Mesenchymal stem cell (in vitro differentiated cells and primary cell): ENCODE results near the gene PHF20.

ENCODE experiments used
- DNase-seq: peaks from one replicate; pipeline ENCODE4 v3.0.0-alpha.2; 2013
- H2AFZ ChIP-seq: one replicate; pipeline ENCODE4 v1.6.1; 2013; ENCODE audit warnings: low read depth, mild to moderate bottlenecking, control low read depth, inconsistent platforms, low read length, moderate library complexity
- H2AK5ac ChIP-seq: 2 replicates; pipeline ENCODE4 v1.6.1; 2013; ENCODE audit warnings: low read length, moderate library complexity, mild to moderate bottlenecking, inconsistent platforms; ENCODE audit not compliant: severe bottlenecking
- H2BK120ac ChIP-seq: one replicate; pipeline ENCODE4 v1.6.1; 2013; ENCODE audit warnings: low read depth, mild to moderate bottlenecking, inconsistent platforms, low read length, moderate library complexity
- H2BK12ac ChIP-seq, 2 experiments: one replicate each; pipeline ENCODE4 v1.6.1; 2013; ENCODE audit warnings: inconsistent platforms in 2 of 2, low read length in 2 of 2, mild to moderate bottlenecking in 2 of 2, moderate library complexity in 2 of 2, control low read depth in 1 of 2
- H2BK15ac ChIP-seq: one replicate; pipeline ENCODE4 v1.6.1; 2013; ENCODE audit warnings: mild to moderate bottlenecking, low read depth, inconsistent platforms; ENCODE audit not compliant: poor library complexity, severe bottlenecking
- H2BK5ac ChIP-seq: 2 replicates; pipeline ENCODE4 v1.6.1; 2013; ENCODE audit warnings: low read depth, mild to moderate bottlenecking, low read length, control low read depth, inconsistent platforms; ENCODE audit not compliant: poor library complexity, severe bottlenecking
- H3K14ac ChIP-seq, 2 experiments: one replicate each; pipeline ENCODE4 v1.6.1; 2013; ENCODE audit warnings: inconsistent platforms in 2 of 2, low read length in 2 of 2, control low read depth in 1 of 2, mild to moderate bottlenecking in 1 of 2, moderate library complexity in 1 of 2
- H3K18ac ChIP-seq, 2 experiments: one replicate each; pipeline ENCODE4 v1.6.1; 2013; ENCODE audit warnings: inconsistent platforms in 2 of 2, low read length in 2 of 2, control low read depth in 1 of 2, low read depth in 1 of 2, mild to moderate bottlenecking in 1 of 2
- H3K23ac ChIP-seq, 2 experiments: one replicate each; pipeline ENCODE4 v1.6.1; 2013; ENCODE audit warnings: inconsistent platforms in 2 of 2, low read length in 2 of 2, mild to moderate bottlenecking in 2 of 2, moderate library complexity in 2 of 2, control low read depth in 1 of 2
- H3K27ac ChIP-seq: 2 replicates; pipeline ENCODE4 v1.5.1; 2013; ENCODE audit warnings: mild to moderate bottlenecking, moderate library complexity, low read length, control low read depth, inconsistent platforms; ENCODE audit not compliant: poor library complexity, severe bottlenecking
- H3K27me3 ChIP-seq, 2 experiments: 2 replicates each; pipeline versions ENCODE4 v1.6.1 to v1.7.0; 2013; ENCODE audit warnings: low read length in 2 of 2, mild to moderate bottlenecking in 2 of 2, moderate library complexity in 2 of 2, control low read depth in 1 of 2, inconsistent platforms in 1 of 2; ENCODE audit not compliant: control insufficient read depth in 1 of 2, insufficient read depth in 1 of 2
- H3K36me3 ChIP-seq, 2 experiments: 2 replicates each; pipeline versions ENCODE4 v1.6.1 to v1.7.0; 2013; ENCODE audit warnings: low read length in 2 of 2, control low read depth in 1 of 2, inconsistent platforms in 1 of 2, low read depth in 1 of 2, mild to moderate bottlenecking in 1 of 2; ENCODE audit not compliant: insufficient read depth in 2 of 2, control insufficient read depth in 1 of 2
- H3K4ac ChIP-seq, 2 experiments: one replicate each; pipeline ENCODE4 v1.6.1; 2013; ENCODE audit warnings: inconsistent platforms in 2 of 2, low read length in 2 of 2, mild to moderate bottlenecking in 2 of 2, moderate library complexity in 2 of 2, control low read depth in 1 of 2, low read depth in 1 of 2
- H3K4me1 ChIP-seq: 2 replicates; pipeline ENCODE4 v1.6.1; 2013; ENCODE audit warnings: low read depth, low read length, control low read depth; ENCODE audit not compliant: control insufficient read depth, insufficient read depth
- H3K4me2 ChIP-seq: 2 replicates; pipeline ENCODE4 v1.6.1; 2013; ENCODE audit warnings: low read length, mild to moderate bottlenecking, inconsistent platforms; ENCODE audit not compliant: poor library complexity, severe bottlenecking
- H3K4me3 ChIP-seq, 2 experiments: 2 replicates each; pipeline versions ENCODE4 v1.5.1 to v1.7.0; 2013; ENCODE audit warnings: low read length in 2 of 2, mild to moderate bottlenecking in 2 of 2, control low read depth in 1 of 2, low read depth in 1 of 2; ENCODE audit not compliant: insufficient read depth in 1 of 2
- H3K79me1 ChIP-seq: replicated peaks from 2 replicates; pipeline ENCODE4 v1.6.1; 2013; ENCODE audit warnings: mild to moderate bottlenecking, control low read depth, low read length, inconsistent platforms; ENCODE audit not compliant: poor library complexity, severe bottlenecking
- H3K9ac ChIP-seq: 2 replicates; pipeline ENCODE4 v1.7.0; 2013; ENCODE audit warnings: mild to moderate bottlenecking, low read length, moderate library complexity
- H3K9me3 ChIP-seq: 2 replicates; pipeline ENCODE4 v1.7.0; 2013; ENCODE audit warnings: mild to moderate bottlenecking, low read length; ENCODE audit not compliant: control insufficient read depth
- H4K8ac ChIP-seq: one replicate; pipeline ENCODE4 v1.6.1; 2013; ENCODE audit warnings: inconsistent platforms, mild to moderate bottlenecking, low read length, moderate library complexity
- H4K91ac ChIP-seq: one replicate; pipeline ENCODE4 v1.6.1; 2013; ENCODE audit warnings: mild to moderate bottlenecking, low read length, inconsistent platforms
- WGBS: methylation state at CpG from one replicate; pipeline ENCODE4 v1.1.7; 2013; ENCODE audit warnings: mixed read lengths; 5-methylcytosine and 5-hydroxymethylcytosine counted together

The PHF20 gene

GRCh38 chr20:35791821-35792220 lies 20.0 kb downstream of the PHF20 start:
- no peak overlapping the region for H2BK15ac ChIP-seq
- WGBS: 83% methylated on average over 2 of the region's 3 CpGs
- DNase-seq: peak; percentile 85
- peak overlapping the region; percentile 14 for H3K9ac ChIP-seq
- no peak overlapping the region for H3K4ac ChIP-seq
- no peak overlapping the region for H2BK120ac ChIP-seq
- no peak overlapping the region for H3K18ac ChIP-seq
- no peak overlapping the region for H3K4me2 ChIP-seq
- no peak overlapping the region for H3K27ac ChIP-seq
- no peak overlapping the region for H2AFZ ChIP-seq
- H3K14ac ChIP-seq: no peak overlapping the region
- no peaks in the 10 kb centered on the region for H3K9me3 ChIP-seq
- no peak overlapping the region for H2BK5ac ChIP-seq
- H2BK12ac ChIP-seq: no peak overlapping the region
- H3K27me3 ChIP-seq: no peaks in the 10 kb centered on the region
- no peaks in the 10 kb centered on the region for H3K4me1 ChIP-seq
- peaks cover 28% of the 10 kb centered on the region for H3K79me1 ChIP-seq
- H4K91ac ChIP-seq: no peak overlapping the region
- peaks cover 5 to 8% of the 10 kb centered on the region in 2 experiments for H3K36me3 ChIP-seq
- no peak overlapping the region for H4K8ac ChIP-seq
- no peak overlapping the region for H3K4me3 ChIP-seq
- H2AK5ac ChIP-seq: no peak overlapping the region
- no peak overlapping the region for H3K23ac ChIP-seq

GRCh38 chr20:35792740-35793139 lies 20.9 kb downstream of the PHF20 start:
- H3K4ac ChIP-seq: no peak overlapping the region
- H3K9me3 ChIP-seq: no peaks in the 10 kb centered on the region
- H3K79me1 ChIP-seq: peaks cover 26% of the 10 kb centered on the region
- no peak overlapping the region for H2BK12ac ChIP-seq
- no peak overlapping the region for H2AK5ac ChIP-seq
- H3K36me3 ChIP-seq: peaks cover 4 to 8% of the 10 kb centered on the region in 2 experiments
- H3K4me2 ChIP-seq: no peak overlapping the region
- H4K91ac ChIP-seq: no peak overlapping the region
- WGBS: 97% methylated on average over 4 of the region's 4 CpGs
- H3K27me3 ChIP-seq: no peaks in the 10 kb centered on the region
- H3K4me1 ChIP-seq: no peaks in the 10 kb centered on the region
- no peak overlapping the region for H3K27ac ChIP-seq
- H4K8ac ChIP-seq: no peak overlapping the region
- no peak overlapping the region for H3K18ac ChIP-seq
- no peak overlapping the region for H2BK120ac ChIP-seq
- no peak overlapping the region for H2BK5ac ChIP-seq
- no peak overlapping the region for H3K23ac ChIP-seq
- H2AFZ ChIP-seq: no peak overlapping the region
- no peak overlapping the region for H2BK15ac ChIP-seq
- no peak overlapping the region for H3K14ac ChIP-seq
- H3K9ac ChIP-seq: no peak overlapping the region
- no peak for DNase-seq
- no peak overlapping the region for H3K4me3 ChIP-seq

- Histone ChIP-seq H3K14ac (no peak overlapping the region), H3K27ac (no peak overlapping the region), H3K18ac (no peak overlapping the region), H3K36me3 (peaks cover 6 to 15% of the 10 kb centered on the region in 2 experiments), H3K9me3 (no peaks in the 10 kb centered on the region), H2BK12ac (no peak overlapping the region), H3K79me1 (peaks cover 27% of the 10 kb centered on the region), H4K8ac (no peak overlapping the region), H2AFZ (no peak overlapping the region), H3K4ac (no peak overlapping the region), H3K23ac (no peak overlapping the region), H4K91ac (no peak overlapping the region), H2BK5ac (no peak overlapping the region), H3K9ac (no peak overlapping the region), H2BK15ac (no peak overlapping the region), H3K4me2 (no peak overlapping the region), H2AK5ac (no peak overlapping the region), H2BK120ac (no peak overlapping the region), H3K4me3 (no peak overlapping the region), H3K4me1 (no peaks in the 10 kb centered on the region), H3K27me3 (no peaks in the 10 kb centered on the region)
- 100% methylated on average over 1 of the region's 2 CpGs for WGBS
- DNase-seq: no peak
Observed at GRCh38 chr20:35796571-35796970, 24.8 kb downstream of the PHF20 start.

- Histone ChIP-seq H3K14ac (no peak overlapping the region), H2AK5ac (no peak overlapping the region), H3K4ac (no peak overlapping the region), H2BK12ac (no peak overlapping the region), H3K4me1 (no peaks in the 10 kb centered on the region), H2BK15ac (no peak overlapping the region), H3K4me3 (no peak overlapping the region), H4K91ac (no peak overlapping the region), H3K4me2 (no peak overlapping the region), H3K79me1 (peaks cover 21% of the 10 kb centered on the region), H3K9me3 (no peaks in the 10 kb centered on the region), H3K18ac (no peak overlapping the region), H2BK5ac (no peak overlapping the region), H4K8ac (no peak overlapping the region), H3K27me3 (no peaks in the 10 kb centered on the region), H3K36me3 (peaks cover 15 to 40% of the 10 kb centered on the region in 2 experiments), H3K27ac (no peak overlapping the region), H3K9ac (no peak overlapping the region), H2AFZ (no peak overlapping the region), H3K23ac (no peak overlapping the region), H2BK120ac (no peak overlapping the region)
- DNase-seq: no peak
- WGBS: 100% methylated on average over 1 of the region's 1 CpG
Observed at GRCh38 chr20:35801865-35802264, 30.1 kb downstream of the PHF20 start.
